HG02623 (cell line): Measurements from ENCODE around the gene SLC5A10.
A peak's percentile ranks its signal among the peaks of the same experiment; 100 is the strongest.
"Not testable (repeated sequence)": the region's sequence is repeated elsewhere in the genome, so short reads cannot be mapped to it uniquely, and the experiment has no call there.

ENCODE experiments used
- ATAC-seq: cut with Tn5 transposase; IDR thresholded peaks from one replicate; pipeline ENCODE4 v1.9.1; 2021; ENCODE audit warnings: moderate library complexity; ENCODE audit not compliant: unreplicated experiment

The SLC5A10 gene

GRCh38 chr17:19017401-19017800, 65.4 kb downstream of the SLC5A10 start:
- ATAC-seq = no peak

DNA sequence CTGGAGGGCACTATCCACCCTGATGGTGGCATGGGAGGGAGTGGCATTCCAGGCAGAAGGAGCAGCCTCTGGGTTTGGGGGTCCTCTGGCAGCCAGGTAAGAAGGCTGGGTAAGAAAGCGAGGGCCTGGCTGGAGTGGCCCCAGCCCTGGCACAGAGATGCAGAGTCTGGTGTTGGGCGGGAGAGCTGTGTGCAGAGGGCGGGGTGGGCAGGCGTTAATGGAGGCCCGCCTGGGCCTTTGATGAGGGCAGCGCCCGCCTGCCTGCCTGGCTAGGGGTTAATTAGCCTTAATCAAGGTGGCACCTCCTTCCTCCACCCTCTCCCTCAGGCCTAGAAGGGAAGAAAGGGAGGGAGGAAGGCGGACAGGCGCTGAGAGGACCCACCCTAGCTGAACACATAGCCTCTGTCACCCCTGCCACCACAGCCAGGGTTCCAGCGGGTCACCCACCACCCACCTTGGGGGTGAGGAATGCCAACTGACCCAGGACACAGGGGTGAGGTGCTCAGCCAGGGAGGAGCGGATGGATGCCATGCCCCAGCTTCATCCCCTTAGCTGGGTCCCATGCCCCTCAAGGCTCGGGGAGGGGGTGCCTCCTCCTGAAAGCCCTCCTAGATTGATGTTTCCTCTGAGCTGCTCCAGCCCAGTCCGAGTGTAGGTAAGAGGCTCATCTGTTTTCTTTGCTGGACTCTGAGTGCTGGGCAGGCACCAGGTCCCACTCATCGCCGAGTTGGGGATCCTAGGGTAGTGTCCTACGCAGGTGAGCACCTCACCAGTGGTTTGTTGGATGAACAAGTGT, 66.0 kb downstream of the SLC5A10 start:
- ATAC-seq = no peak

DNA sequence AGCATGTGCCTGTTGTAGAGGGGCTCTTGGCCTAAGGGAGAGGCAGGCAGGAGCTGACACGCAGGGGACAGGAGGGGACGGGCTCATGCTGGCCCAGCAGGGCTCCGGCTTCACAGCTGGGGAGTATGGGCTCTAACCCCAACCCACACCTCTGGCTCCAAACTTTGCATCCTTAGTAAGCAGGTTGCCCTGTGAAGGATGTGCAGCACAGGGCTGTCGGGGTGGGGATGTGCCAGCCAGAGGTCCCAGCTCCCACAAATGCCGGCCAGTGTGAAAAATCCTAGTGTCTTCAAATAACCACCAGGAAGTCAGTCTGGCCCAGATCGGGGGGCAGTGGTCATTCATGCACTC, 66.6 kb downstream of the SLC5A10 start:
- ATAC-seq = no peak

- no peak for ATAC-seq
Measured at GRCh38 chr17:19019041-19019941, 67.3 kb downstream of the SLC5A10 start.

DNA sequence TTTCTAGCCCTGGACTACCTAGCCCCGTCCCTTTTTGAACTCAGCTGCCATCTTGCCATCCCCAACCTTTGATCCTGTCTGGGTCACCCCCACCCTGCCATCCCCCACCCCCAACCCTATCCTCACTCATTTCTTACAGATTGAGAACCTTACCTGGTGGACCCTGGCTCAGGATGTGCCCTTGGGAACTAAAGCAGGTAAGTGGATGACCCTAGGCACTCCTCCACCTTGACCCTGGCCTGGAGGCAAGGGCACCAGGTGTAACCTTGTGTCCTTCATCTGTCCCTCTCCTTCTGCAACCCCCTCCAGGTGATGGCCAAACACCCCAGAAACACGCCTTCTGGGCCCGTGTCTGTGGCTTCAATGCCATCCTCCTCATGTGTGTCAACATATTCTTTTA, 68.1 kb downstream of the SLC5A10 start:
- ATAC-seq = no peak

GRCh38 chr17:19021011-19021621, 69.2 kb downstream of the SLC5A10 start:
- not testable (repeated sequence) for ATAC-seq

GRCh38 chr17:19021622-19022083, 69.7 kb downstream of the SLC5A10 start:
- ATAC-seq = no peak

DNA sequence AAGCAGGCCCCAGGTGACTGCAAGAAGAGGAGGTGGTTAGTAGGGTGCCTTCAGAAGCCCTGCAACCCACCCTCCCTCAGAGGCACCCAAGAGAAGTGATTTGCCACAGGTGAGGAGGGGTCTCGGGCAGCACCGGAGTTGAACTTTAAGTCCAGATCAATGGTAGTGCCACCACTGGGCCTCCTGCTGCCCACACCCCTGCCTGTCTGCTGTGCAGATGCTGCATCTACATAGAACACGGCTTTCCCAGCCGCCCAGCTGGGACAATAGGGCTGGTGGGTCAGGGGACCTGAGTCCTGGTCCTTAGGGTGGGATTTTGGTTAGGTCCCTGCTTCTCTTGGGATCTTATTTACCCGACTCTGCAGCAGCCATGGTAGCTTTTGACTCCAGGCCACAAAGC, 70.2 kb downstream of the SLC5A10 start:
- no peak for ATAC-seq

GRCh38 chr17:19022747-19023146, 70.8 kb downstream of the SLC5A10 start:
- no peak for ATAC-seq

DNA sequence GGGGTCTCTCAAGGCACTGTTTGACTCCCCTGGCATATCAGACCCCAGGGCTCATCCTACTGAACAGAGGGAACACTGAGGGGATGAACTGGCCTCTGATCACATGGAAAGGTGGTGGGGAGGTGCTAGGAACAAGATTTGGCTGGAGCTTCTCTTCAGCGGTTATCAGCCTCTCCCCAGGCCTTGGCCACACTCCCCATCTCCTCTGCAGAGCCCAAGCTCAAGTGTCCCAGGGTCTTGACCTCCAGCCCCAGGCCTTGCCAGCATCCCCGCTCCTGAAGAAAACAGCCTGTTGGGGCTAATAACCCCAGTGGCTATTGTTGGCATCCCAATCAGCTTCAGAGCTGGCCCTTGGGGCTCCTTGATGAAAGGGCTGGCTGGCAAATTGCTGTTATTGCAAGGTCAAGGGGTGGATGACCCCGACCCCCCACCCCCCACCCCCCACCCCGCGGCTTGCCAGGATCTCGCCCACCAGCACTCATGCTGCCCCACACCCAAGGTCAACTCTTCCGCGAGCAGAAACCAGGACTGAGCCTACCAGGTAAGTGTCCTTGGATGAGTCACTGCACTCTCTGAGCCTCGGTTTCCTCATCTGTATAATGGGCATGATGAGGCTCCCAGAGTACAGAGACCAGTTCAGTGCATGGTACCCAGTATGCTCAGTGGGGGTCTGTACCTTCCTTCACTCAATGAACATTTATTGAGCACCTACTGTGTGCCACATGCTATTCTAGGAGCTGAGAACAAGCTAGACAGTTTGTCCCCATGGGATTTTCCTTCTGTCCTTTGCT, 71.4 kb downstream of the SLC5A10 start:
- ATAC-seq = no peak

DNA sequence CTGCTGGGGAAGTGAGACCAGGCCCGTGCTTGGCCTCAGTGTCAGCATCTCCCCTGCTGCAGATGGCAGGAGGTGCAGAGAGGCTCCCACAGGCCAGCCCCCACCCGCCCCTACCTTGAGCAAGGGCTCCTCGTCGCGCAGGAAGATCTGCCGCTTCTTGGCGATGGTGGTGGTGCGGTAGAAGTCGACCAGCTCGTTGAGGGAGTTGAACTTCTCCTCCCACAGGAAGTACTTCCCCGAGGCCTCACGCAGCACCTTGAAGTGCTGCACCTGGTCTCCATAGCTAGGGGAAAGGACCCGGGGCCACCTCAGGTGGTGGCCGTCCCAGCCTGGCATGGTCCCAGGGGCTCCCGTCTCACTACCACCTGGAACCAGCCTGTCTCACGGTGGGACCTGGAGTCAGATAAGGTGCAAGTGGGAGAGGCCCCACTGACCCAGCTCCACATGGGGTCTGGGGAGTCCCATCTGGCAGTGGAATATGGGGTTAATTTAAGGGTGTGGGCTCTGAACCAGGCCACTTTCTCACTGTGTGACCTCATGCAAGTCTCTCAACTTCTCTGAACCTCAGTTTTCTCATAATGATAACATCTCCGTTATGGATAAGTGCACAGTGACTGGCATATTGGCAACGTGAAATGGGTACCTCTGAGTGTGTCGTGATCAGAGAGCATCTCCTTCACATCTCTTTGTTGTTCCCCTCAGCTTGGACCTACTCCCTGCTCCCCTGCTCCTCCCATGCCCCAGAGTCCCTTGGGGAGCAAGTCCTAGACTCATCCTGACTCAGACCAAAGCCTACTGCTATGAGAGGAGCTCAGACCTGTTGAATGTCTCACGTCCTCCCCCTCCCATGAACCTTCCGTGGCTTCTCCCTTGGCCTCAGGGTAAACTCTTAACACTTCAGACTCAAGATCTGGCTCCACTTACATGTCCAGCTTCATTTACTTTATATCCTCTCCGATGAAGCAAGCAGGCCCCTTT, 72.4 kb downstream of the SLC5A10 start:
- ATAC-seq = no peak

DNA sequence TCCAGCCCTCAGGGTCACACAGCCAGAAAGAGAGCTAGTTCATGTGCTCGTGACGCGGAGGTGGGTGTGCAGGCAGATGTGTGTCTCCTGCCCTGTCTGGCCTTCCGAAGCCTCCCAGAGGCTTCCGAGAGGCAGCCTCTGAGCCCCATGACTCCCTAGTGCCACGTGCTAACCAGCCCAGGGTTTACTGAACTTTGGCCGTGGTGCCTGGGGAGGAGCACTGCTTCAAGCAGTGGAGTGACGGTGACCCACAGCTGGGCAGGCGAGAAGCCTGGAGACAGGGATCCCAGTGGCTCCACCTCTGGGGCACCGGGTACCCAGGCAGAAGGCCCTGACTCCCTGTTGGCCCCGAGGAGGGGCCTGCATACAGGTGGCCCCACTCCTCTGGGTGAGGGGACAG, 76.7 kb downstream of the SLC5A10 start:
- not testable (repeated sequence) for ATAC-seq

DNA sequence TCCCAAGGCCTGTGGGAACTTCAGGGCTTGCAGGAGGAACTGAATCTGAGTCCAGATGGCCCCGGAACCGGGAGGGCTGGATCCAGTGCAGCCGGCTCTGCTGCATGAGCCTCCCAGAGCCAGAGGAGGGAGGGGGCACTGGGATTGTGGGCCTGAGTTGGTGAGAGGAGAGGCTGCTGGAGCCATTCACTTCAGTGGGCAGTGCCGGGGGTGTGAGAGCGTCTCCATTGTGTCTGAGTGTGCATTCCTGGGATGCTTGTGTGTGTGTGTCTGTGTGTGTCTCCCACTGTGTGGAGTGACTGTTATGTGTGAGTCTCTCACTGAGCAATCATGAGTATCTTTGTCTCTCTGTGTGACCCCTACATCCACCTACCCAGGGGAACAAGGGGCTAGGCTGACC, 77.8 kb downstream of the SLC5A10 start:
- ATAC-seq = not testable (repeated sequence)

DNA sequence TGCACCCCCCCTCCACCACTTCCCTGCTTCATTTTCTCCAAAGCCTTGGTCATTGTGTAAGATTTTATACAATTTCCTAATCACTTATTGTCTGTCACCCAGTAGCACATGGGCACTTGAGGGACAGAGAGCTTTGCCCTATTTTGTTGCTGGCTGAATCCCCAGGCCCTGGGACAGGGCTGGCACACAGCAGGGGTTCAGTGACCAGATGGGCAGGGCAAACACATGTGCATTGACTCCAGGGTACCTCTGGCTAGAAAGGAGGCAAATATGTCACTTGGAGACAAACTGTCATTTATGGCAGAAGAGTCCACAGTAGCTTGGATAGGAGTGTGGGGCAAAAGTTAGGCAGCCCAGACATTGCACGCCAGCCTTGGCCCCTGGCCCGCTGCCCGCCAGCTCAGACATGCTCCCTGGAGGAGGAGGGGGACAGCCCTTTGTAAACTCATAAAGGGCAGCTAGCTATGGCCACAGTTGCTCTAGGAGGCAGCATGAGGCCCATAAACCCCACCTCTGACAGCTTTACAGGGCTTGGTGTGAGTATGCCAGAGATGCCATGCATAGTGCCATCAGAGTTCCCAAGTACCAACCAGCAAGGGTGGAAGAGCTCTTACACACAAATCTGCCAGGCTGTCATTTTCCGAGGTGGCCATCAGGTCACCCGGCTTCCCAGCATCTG, 78.9 kb downstream of the SLC5A10 start:
- not testable (repeated sequence) for ATAC-seq

DNA sequence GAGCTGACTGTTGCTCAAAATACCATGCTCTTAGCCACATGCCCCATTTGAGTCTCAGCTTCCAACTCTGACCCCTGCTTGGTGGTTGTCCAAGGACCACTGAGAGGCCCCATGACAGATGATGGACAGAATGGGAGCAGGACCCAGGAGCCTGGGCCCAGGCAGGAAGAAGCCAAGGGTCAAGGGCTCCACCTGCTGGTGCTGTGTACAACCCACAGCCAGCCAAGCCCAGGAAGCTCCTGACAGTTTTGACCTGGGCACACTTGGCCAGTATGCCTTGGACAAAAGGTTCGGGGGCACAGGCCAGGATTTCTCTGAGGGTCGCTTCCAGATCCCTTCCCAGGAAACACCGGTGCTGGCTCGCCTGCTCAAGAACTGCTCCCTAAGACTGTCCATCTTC, 79.8 kb downstream of the SLC5A10 start:
- ATAC-seq = not testable (repeated sequence)

DNA sequence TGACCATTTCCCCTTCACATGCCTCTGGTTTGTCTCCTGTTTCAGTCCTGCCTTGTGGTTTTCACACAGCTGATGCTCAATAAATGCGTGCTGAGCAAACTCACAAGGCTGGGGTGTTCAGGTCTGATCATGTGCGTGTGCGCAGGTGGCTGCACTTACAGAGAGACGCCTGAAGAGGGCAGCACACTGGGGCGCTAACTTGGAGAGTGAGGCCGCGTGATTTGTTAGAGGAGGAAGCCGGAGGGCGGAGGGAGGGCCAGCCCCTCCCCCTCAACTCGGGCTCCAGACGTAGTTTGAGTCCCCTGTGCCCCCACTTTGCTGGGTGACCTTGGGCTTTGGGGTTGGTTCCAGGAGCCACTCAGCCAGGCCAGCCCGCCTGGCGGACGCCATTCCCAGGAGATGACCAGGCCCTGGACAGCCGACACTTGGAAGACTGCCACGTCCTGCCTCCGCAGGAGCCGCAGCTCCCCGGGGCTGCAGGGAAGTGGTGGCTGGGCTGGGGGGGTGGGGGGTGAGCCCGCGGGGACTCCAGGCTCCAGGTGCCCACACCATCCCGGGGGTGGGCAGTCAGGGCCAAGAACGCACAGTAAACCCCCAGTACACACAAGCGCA, 80.5 kb downstream of the SLC5A10 start:
- ATAC-seq = peak; percentile 28

DNA sequence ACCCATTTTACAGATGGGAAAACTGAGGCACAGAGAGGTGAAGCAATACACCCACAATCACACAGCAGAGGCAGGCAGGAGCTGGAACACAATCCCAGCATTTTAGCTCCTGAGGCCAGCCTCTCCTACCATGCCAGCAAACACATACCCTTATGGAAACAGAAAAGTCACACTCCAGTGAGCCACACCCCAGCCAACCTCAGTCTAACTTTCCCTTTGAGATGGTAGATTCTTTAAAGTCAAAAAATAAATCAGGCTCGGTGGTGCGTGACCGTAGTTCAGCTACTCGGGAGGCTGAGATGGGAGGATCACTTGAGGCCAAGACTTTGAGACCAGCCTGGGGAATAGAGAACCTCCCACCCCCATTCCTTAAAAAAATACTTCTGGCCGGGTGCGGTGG, 84.2 kb downstream of the SLC5A10 start:
- ATAC-seq = not testable (repeated sequence)

- ATAC-seq = not testable (repeated sequence)
Measured at GRCh38 chr17:19037547-19037946, 85.6 kb downstream of the SLC5A10 start.

DNA sequence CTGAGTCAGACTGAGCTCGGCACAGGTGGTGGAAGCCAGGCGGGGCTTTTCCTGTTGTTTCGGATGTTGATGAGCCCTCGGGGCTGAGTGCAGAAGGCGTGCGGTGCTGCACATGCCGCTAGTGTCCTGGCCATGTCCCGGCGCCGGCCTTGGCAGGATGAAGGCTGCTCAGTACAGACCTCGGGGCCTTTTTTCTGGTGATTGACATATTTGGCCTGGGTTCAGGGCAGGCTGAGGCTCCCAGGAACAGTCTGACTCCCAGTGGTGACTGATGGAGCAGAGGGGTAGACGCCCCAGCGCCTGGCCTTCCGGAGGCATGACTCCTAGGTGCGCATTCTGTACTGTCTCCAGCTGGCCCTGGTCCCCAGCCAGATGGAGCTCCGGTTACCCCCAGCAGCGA, 86.0 kb downstream of the SLC5A10 start:
- ATAC-seq = not testable (repeated sequence)
